Measurements from ENCODE around the gene IL16. TPM values are rescaled to one million over a fixed set of nuclear protein-coding genes. Genes with fewer than 3 reads are reported as not detected.

IL16 gene
- total RNA-seq, 1 donor from 2014 or later: 0.05 TPM

Other genes starting within 250 kb of the IL16 start
- gene MESD, start 207.1 kb upstream of the IL16 start, total RNA-seq: 17.5 and 24.9 TPM in 2 replicates
- 10.8 and 17.2 TPM in 2 replicates for gene TLNRD1, start 196.0 kb upstream of the IL16 start, total RNA-seq
- not detected in 2 replicates for gene CFAP161, start 62.6 kb upstream of the IL16 start, total RNA-seq
- gene STARD5, start 127.3 kb downstream of the IL16 start, total RNA-seq: 0.52 and 3.0 TPM in 2 replicates
- gene TMC3, start 177.3 kb downstream of the IL16 start, total RNA-seq: not detected in 2 replicates